ENCODE data around the gene EGF.
A peak's percentile ranks its signal among the peaks of the same experiment; 100 is the strongest.

Gene EGF

GRCh38 chr4:109973529-109973905, 60.8 kb downstream of the EGF start:
- TF ChIP-seq MAX (IDR thresholded peaks at IDR 0.05; ENCODE audit: low read depth, low read length) (no peak), POLR2A (IDR thresholded peaks at IDR 0.05; ENCODE audit: extremely low read depth, insufficient read length) (no peak), CTCF (IDR thresholded peaks at IDR 0.05; ENCODE audit: low read depth, low read length) (no peak), MYC (IDR thresholded peaks at IDR 0.05; ENCODE audit: low read depth, low read length) (no peak)
- no peak for DNase-seq (ENCODE audit: low read depth)
- no peak overlapping the region for H3K4me3 ChIP-seq (ENCODE audit: low read depth, low read length)

GRCh38 chr4:109976189-109976588, 63.5 kb downstream of the EGF start:
- no peak for DNase-seq (ENCODE audit: low read depth)
- no peak overlapping the region for H3K4me3 ChIP-seq (ENCODE audit: low read depth, low read length)
- TF ChIP-seq CTCF (IDR thresholded peaks at IDR 0.05; ENCODE audit: low read depth, low read length) = no peak
- no peak for TF ChIP-seq POLR2A (IDR thresholded peaks at IDR 0.05; ENCODE audit: extremely low read depth, insufficient read length)
- no peak for TF ChIP-seq MYC (IDR thresholded peaks at IDR 0.05; ENCODE audit: low read depth, low read length)
- TF ChIP-seq MAX (IDR thresholded peaks at IDR 0.05; ENCODE audit: low read depth, low read length) = no peak

GRCh38 chr4:109977854-109978501, 65.3 kb downstream of the EGF start:
- TF ChIP-seq CTCF (IDR thresholded peaks at IDR 0.05; ENCODE audit: low read depth, low read length) = peak; percentile 45
- TF ChIP-seq POLR2A (IDR thresholded peaks at IDR 0.05; ENCODE audit: extremely low read depth, insufficient read length) = no peak
- H3K4me3 ChIP-seq (ENCODE audit: low read depth, low read length) = no peak overlapping the region
- peak; percentile 27 for DNase-seq (ENCODE audit: low read depth)

- H3K4me3 ChIP-seq (ENCODE audit: low read depth, low read length) = no peak overlapping the region
- no peak for TF ChIP-seq CTCF (IDR thresholded peaks at IDR 0.05; ENCODE audit: low read depth, low read length)
- no peak for TF ChIP-seq MYC (IDR thresholded peaks at IDR 0.05; ENCODE audit: low read depth, low read length)
- TF ChIP-seq POLR2A (IDR thresholded peaks at IDR 0.05; ENCODE audit: extremely low read depth, insufficient read length) = no peak
- no peak for TF ChIP-seq MAX (IDR thresholded peaks at IDR 0.05; ENCODE audit: low read depth, low read length)
- DNase-seq (ENCODE audit: low read depth) = no peak
Measured at GRCh38 chr4:109978704-109979454, 66.2 kb downstream of the EGF start.

GRCh38 chr4:109979920-109980717, 67.4 kb downstream of the EGF start:
- no peak overlapping the region for H3K4me3 ChIP-seq (ENCODE audit: low read depth, low read length)
- TF ChIP-seq POLR2A (IDR thresholded peaks at IDR 0.05; ENCODE audit: extremely low read depth, insufficient read length) = no peak
- no peak for TF ChIP-seq CTCF (IDR thresholded peaks at IDR 0.05; ENCODE audit: low read depth, low read length)
- TF ChIP-seq MYC (IDR thresholded peaks at IDR 0.05; ENCODE audit: low read depth, low read length) = no peak
- no peak for TF ChIP-seq MAX (IDR thresholded peaks at IDR 0.05; ENCODE audit: low read depth, low read length)
- no peak for DNase-seq (ENCODE audit: low read depth)
